ENCODE data around the gene CPE. TPM values are rescaled to one million over a fixed set of nuclear protein-coding genes. Genes with fewer than 3 reads are reported as not detected.

CPE gene
- total and polyA plus RNA-seq, 2 donors (not counting 3 experiments of a cell fraction or from before 2014, with no cell fraction given) = 2.7 to 9.2 TPM

DNA sequence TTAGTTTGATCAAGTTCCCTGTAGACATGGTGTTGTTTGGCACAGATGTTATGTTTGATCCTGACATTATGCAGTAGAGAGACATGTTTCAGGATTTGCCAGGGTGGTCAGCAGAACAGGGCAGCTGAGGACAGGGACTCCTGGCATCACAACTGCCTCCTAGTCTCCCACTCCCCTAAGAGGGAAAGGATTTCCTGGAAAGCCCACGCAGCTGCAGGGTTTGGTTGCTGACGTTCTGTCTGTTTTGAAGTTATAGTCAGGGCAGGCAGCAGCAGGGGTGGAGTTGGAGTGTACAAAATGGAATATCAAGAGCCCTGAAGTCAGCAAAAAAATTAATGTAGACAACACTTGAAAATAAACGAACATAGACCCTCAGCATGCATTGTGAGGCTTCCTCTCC, 125.4 kb downstream of the CPE start:
- no peak overlapping the region for H3K9ac ChIP-seq (replicated peaks; ENCODE audit: extremely low read depth, insufficient read depth, low read length)
- H3K27ac ChIP-seq (ENCODE audit: insufficient read depth, low read depth, low read length) = no peak overlapping the region
- no peak overlapping the region for H3K4me3 ChIP-seq (replicated peaks in 1 of 3; ENCODE audit: insufficient read depth in 1 of 3, low read depth in 1 of 3, low read length in 3 of 3)
- FAIRE-seq (no peak), DNase-seq (ENCODE audit: low read depth, low spot score) (peak; percentile 23)
- no peaks in the 10 kb centered on the region for H4K20me1 ChIP-seq (replicated peaks; ENCODE audit: control insufficient read depth, extremely low read depth, insufficient read depth, low read length)
- no peaks in the 10 kb centered on the region for H3K27me3 ChIP-seq (ENCODE audit: control insufficient read depth in 2 of 2, insufficient read depth in 2 of 2, low read length in 2 of 2)
- intact Hi-C loops (cut with micrococcal nuclease) = no loop called here
- H3K9me3 ChIP-seq (replicated peaks; ENCODE audit: control insufficient read depth, insufficient read depth, low read length) = no peaks in the 10 kb centered on the region
- H3K9me1 ChIP-seq (replicated peaks; ENCODE audit: control insufficient read depth, extremely low read depth, insufficient read depth, low read length) = no peaks in the 10 kb centered on the region
- H3K36me3 ChIP-seq (ENCODE audit: control insufficient read depth in 2 of 2, extremely low read depth in 1 of 2, insufficient read depth in 2 of 2, low read length in 2 of 2) = no peaks in the 10 kb centered on the region
- dilution Hi-C loops (cut with MboI; ENCODE audit: extremely low pct_ligation_motif_present, low sequenced_read_pairs) = no loop called here
- no peak for TF ChIP-seq EZH2 (IDR thresholded peaks at IDR 0.05; ENCODE audit: borderline replicate concordance, low read depth, low read length, severe bottlenecking)
- TF ChIP-seq MYC (IDR thresholded peaks at IDR 0.05; ENCODE audit: low read depth, low read length) = no peak
- TF ChIP-seq JUN (IDR thresholded peaks at IDR 0.05; ENCODE audit: borderline replicate concordance, insufficient read depth, insufficient read length, low read depth) = no peak
- TF ChIP-seq MAX (IDR thresholded peaks at IDR 0.05; ENCODE audit: insufficient read depth, insufficient read length) = no peak
- no peak for TF ChIP-seq POLR2AphosphoS5 (IDR thresholded peaks at IDR 0.05; ENCODE audit: insufficient read depth, low read depth, low read length)
- TF ChIP-seq FOS (IDR thresholded peaks at IDR 0.05; ENCODE audit: borderline replicate concordance, insufficient read depth, low read length) = no peak
- TF ChIP-seq GATA2 (IDR thresholded peaks at IDR 0.05; ENCODE audit: insufficient read depth, insufficient read length, low read depth, low read length) = no peak
- TF ChIP-seq POLR2A (IDR thresholded peaks at IDR 0.05; ENCODE audit: low read depth, low read length) = no peak
- TF ChIP-seq CTCF (IDR thresholded peaks at IDR 0.05; ENCODE audit: extremely low read depth in 1 of 2, insufficient read depth in 1 of 2, low read depth in 1 of 2, low read length in 2 of 2) = no peak
- peaks cover 6% of the 10 kb centered on the region for H3K4me1 ChIP-seq (ENCODE audit: control insufficient read depth, extremely low read depth, insufficient read depth, low read length)
- CTCF ChIA-PET = interaction anchor here (0.9 to 3.9 kb wide), 3 partner anchors 9 to 33 kb away, joined by 3 to 30 read pairs (median 3); no protein-coding TSS in a partner anchor
- H3K4me2 ChIP-seq (ENCODE audit: insufficient read depth, low read length) = no peak overlapping the region
- H3K79me2 ChIP-seq (ENCODE audit: control insufficient read depth, insufficient read depth, low read length) = no peaks in the 10 kb centered on the region
- POLR2A ChIA-PET = no interaction called here
- H2AFZ ChIP-seq (ENCODE audit: low read depth, low read length) = no peak overlapping the region
- no TSS peak for BruUV-seq (replicated peaks)

Measured in endothelial cell of umbilical vein (primary cell).